ENCODE measurements around the gene MPZL1. TPM values are rescaled to one million over a fixed set of nuclear protein-coding genes. Genes with fewer than 3 reads are reported as not detected.

MPZL1 gene
- total RNA-seq, 1 donor from 2014 or later, result 69.7 TPM

- Histone ChIP-seq H3K27me3 (no peaks in the 10 kb centered on the region), H3K4me3 (no peak overlapping the region), H3K27ac (no peak overlapping the region), H3K36me3 (no peaks in the 10 kb centered on the region), H3K9me3 (no peaks in the 10 kb centered on the region), H3K4me1 (peaks cover 4% of the 10 kb centered on the region)
- intact Hi-C loops (cut with DNase I), result no loop called here
- no peak for TF ChIP-seq POLR2AphosphoS5 (IDR thresholded peaks at IDR 0.05; ENCODE audit: insufficient read depth in 1 of 2, low read depth in 1 of 2)
- TF ChIP-seq CTCF (IDR thresholded peaks at IDR 0.05), result no peak
- TF ChIP-seq POLR2A (IDR thresholded peaks at IDR 0.05), result no peak
- DNase-seq (ENCODE audit: extremely low spot score in 2 of 2), result no peak
Observed at GRCh38 chr1:167676205-167676915, 45.4 kb upstream of the MPZL1 start.

- no peaks in the 10 kb centered on the region for H3K4me1 ChIP-seq
- no peak for TF ChIP-seq CTCF (IDR thresholded peaks at IDR 0.05)
- no peak for TF ChIP-seq POLR2A (IDR thresholded peaks at IDR 0.05)
- no peak for TF ChIP-seq POLR2AphosphoS5 (IDR thresholded peaks at IDR 0.05; ENCODE audit: insufficient read depth in 1 of 2, low read depth in 1 of 2)
- H3K36me3 ChIP-seq, result no peaks in the 10 kb centered on the region
- no peaks in the 10 kb centered on the region for H3K27me3 ChIP-seq
- intact Hi-C loops (cut with DNase I), result no loop called here
- H3K9me3 ChIP-seq, result no peaks in the 10 kb centered on the region
- no peak overlapping the region for H3K4me3 ChIP-seq
- no peak overlapping the region for H3K27ac ChIP-seq
- no peak for DNase-seq (ENCODE audit: extremely low spot score in 2 of 2)
Observed at GRCh38 chr1:167676916-167677848, 44.6 kb upstream of the MPZL1 start.

- intact Hi-C loops (cut with DNase I), result no loop called here
- Histone ChIP-seq H3K9me3 (no peaks in the 10 kb centered on the region), H3K27ac (no peak overlapping the region), H3K4me1 (no peaks in the 10 kb centered on the region), H3K4me3 (no peak overlapping the region), H3K27me3 (no peaks in the 10 kb centered on the region), H3K36me3 (no peaks in the 10 kb centered on the region)
- no peak for DNase-seq (ENCODE audit: extremely low spot score in 2 of 2)
- TF ChIP-seq CTCF (IDR thresholded peaks at IDR 0.05) (no peak), POLR2A (IDR thresholded peaks at IDR 0.05) (no peak), POLR2AphosphoS5 (IDR thresholded peaks at IDR 0.05; ENCODE audit: insufficient read depth in 1 of 2, low read depth in 1 of 2) (no peak)
Observed at GRCh38 chr1:167678422-167678821, 43.4 kb upstream of the MPZL1 start.

GRCh38 chr1:167678838-167679237 is 42.9 kb upstream of the MPZL1 start:
- Histone ChIP-seq H3K27me3 (no peaks in the 10 kb centered on the region), H3K36me3 (no peaks in the 10 kb centered on the region), H3K4me1 (no peaks in the 10 kb centered on the region), H3K9me3 (no peaks in the 10 kb centered on the region), H3K4me3 (no peak overlapping the region), H3K27ac (no peak overlapping the region)
- DNase-seq (ENCODE audit: extremely low spot score in 2 of 2), result no peak
- TF ChIP-seq CTCF (IDR thresholded peaks at IDR 0.05) (no peak), POLR2AphosphoS5 (IDR thresholded peaks at IDR 0.05; ENCODE audit: insufficient read depth in 1 of 2, low read depth in 1 of 2) (no peak), POLR2A (IDR thresholded peaks at IDR 0.05) (no peak)
- intact Hi-C loops (cut with DNase I), result no loop called here

All from vagina (tissue), 2 donors.